Fibroblast of gingiva (primary cell): Measurements from ENCODE around the gene VNN1.
A peak's percentile ranks its signal among the peaks of the same experiment; 100 is the strongest.
"Not testable (repeated sequence)": the region's sequence is repeated elsewhere in the genome, so short reads cannot be mapped to it uniquely, and the experiment has no call there.

Experiments
- DNase-seq: peaks from one replicate; pipeline ENCODE4 v3.0.0-alpha.2; 2011; ENCODE audit warnings: low read depth

Gene VNN1

DNA sequence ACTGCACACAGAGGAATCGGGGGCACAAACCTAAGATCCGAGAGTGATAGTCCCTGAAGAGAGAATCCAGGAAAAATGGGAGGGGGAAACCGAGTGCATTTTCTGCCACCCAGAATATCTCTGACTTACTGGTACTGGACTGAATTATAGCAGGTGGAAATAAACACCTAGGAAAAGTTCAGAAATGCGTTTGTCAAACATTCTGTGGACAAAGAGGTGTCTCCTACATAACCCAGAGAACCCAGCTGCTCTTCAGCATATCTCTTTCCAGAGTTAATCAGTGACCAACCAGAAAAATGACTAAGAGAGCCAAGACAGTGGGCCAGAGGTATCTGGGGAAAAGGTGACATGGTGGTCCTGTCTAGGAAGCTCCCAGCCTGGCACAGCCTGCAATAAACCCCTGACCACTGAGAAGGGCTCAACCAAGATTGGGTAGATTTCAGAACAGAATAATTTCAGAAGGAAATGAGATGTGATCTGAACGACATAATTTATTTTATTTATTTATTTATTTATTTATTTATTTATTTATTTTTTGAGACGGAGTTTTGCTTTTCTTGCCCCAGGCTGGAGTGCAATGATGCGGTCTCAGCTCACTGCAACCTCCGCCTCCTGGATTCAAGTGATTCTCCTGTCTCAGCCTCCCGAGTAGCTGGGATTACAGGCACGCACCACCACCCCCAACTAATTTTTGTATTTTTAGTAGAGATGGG lies 6.0 kb upstream of the VNN1 start:
- no peak for DNase-seq

DNA sequence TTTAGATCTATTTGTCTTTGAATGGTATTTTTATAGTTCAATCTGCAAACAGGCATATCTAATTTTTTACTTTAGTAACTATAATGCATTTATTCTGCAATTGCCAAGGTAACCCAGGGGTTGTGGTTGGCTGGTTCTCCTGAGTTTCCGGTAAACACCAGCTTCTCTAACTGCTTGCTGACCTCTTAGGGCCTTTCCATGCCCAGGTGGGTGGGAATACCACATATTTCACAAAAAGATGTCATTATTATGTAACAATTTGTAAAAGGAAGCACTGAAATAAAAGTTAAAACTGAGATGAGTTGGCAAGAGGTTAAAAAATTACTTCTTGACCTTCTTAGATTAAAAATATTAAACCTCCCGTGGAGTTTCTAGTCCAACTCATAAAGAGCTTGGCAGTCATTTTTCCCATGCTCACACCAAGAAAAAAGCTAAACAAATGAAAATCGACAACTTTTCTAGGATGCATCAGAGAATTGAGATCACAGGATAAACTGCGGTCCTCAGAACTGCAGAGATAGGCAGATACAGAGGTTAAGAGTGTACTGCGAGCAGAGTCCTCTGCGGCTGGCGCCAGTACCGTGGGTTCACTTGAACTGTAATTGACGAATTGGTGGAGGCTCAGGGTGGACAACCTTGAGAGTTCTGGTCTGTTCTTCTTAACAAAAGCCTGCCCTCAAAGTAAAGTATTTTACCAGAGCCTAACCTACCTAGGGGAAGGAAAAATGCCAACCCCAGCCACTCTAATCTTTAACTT lies 2.2 kb upstream of the VNN1 start:
- no peak for DNase-seq

DNA sequence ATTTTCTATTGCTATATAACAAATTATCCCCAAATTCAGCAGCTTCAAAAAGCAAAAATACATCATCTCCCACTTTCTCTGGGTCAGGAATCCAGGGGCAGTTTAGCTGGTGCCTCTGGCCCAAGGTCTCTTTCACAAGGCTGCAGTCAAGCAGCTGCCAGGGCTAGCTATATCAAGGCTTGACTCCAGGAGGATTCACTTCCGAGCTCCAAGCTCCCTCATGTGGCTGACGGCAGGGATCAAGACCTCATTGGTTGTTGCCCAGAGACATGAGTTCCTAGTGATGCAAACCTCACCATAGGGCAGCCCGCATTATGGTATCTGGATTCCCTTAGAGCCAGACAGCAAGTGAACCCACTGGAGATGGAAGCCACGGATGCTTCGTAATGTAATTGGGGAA lies 1.3 kb upstream of the VNN1 start:
- peak; percentile 68 for DNase-seq

DNA sequence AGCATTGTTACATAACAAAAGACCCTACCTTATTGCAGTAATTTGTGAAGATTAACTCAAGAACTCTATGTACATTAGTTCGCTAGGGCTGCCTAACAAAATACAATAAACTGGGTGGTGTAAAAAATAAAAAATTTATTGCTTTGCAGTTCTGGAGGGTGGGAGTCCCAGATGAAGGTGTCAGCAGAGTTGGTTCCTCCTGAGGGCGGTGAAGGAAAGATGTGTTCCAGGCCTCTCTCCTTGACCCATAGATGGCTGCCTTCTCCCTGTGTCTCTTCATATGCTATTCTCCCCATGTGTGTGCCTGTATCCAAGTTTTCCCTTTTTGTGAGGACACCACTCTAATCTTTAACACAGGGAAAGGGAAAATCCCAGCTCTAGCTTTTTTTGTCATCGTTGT lies 305 bp upstream of the VNN1 start:
- DNase-seq: no peak

DNA sequence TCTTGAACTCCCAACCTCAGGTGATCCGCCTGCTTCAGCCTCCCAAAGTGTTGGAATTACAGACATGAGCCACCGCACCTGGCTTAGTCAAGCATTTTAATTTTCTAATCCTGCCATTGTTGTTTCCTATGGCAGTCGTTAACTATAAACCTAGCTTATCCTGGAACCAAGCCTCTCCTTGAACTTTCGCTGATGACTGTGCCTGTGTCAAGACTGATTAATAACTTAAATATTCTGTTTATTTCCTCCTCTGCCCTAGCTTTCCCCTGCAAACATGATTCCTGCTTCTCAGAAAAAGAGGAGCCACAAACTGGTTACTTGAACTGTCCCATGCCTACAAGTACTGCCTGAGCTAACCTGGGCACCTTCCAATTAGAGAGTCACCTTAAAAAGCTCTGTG lies 1.5 kb downstream of the VNN1 start:
- no peak for DNase-seq

DNA sequence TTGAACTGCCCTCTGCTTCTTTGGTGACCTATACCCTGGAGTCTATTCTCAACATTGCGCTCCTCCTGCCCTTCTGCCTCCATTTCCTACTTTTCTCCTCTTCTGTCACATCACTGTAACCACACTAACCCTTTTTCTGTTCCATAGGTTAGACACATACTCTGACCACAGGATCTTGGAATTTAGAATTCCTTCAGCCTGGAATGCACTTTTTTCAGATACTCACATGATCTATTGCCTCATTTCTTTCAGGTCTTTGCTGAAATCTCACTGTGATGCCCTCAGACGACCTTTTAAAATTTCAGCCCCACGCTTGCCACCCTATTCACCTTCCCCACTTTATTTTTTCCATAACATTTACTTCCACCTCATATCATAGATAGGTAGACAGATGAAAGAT lies 5.1 kb downstream of the VNN1 start:
- no peak for DNase-seq

DNA sequence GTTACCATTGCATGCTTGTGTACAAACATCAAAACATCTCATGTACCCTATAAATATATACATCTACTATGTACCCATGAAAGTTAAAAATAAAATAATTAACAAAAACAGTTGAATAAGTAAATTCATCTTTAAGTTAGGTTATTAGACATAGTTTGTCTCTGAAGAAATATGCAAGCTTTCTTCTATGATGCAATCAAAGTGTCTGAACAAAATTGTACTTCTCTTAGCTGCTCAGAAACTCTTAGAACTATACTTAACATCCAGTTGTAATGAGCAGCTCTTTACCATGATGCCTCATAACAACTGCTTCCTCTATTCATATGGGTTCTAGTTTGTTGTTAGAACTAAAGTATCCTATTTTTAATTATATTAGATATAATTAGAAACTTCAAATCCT lies 5.9 kb downstream of the VNN1 start:
- no peak for DNase-seq

DNA sequence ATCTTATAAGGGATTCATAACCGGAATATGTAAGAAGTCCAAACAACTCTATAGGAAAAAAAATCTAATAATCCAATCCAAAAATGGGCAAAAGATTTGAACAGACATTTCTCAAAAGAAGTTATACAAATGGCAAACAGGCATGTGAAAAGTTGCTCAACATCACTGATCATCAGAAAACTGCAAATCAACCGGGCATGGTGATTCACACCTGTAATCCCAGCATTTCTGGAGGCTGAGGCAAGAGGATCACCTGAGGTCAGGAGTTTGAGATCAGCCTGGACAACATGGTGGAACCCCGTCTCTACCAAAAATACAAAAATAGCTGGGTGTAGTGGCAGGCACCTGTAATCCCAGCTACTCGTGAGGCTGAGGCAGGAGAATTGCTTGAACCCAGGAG lies 7.1 kb downstream of the VNN1 start:
- not testable (repeated sequence) for DNase-seq

DNA sequence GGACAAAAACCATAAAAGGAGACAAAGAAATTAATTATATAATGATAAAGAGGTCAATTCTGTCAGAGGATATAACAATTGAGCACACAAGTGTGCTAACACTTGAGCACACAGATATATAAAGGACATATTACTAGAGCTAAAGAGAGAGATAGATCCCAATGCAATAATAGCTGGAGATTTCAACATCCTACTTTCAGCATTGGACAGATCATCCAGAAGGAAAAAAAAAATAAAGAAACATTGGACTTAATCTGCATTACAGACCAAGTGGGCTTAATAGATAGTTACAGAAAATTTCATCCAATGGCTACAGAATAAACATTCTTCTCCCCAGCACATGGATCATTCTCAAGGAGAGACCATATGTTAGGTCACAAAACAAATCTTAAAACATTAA lies 9.9 kb downstream of the VNN1 start:
- DNase-seq: no peak

DNA sequence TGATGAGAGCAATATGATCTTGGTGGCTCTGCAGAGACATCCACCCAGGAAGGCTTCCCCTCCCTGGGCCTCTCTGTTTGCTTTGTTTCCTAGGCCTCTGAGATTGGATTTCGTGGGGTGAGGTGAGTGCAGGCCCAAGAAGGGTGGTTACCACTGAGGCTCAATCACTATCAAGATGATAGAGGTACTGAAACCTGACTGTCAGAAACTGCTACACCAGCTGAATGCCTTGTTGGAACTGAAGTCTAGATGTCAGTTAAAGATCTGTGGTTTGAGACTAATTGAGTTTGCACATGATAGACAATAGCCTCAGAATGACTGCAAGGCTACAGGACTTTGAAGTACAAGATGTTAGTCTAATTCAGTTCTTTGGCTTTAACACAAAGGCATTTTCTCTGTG lies 15.2 kb downstream of the VNN1 start:
- DNase-seq: no peak

DNA sequence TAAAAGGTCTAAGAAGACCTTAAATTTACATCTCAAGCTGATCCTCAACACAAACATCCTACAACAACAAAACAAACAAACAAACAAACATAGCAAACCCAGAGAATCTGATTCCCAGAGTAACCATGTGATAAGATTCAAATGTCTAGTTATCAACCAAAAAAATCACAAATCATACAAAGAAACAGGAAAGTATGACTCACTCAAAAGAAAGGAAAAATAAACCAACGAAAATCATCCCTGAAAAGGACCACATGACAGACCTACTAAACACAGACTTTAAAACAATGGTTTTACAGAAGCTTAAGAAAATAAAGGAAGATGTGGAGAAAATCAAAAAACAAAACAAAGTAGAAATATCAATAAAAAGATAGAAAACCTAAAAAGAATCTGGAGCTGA lies 18.1 kb downstream of the VNN1 start:
- no peak for DNase-seq

DNA sequence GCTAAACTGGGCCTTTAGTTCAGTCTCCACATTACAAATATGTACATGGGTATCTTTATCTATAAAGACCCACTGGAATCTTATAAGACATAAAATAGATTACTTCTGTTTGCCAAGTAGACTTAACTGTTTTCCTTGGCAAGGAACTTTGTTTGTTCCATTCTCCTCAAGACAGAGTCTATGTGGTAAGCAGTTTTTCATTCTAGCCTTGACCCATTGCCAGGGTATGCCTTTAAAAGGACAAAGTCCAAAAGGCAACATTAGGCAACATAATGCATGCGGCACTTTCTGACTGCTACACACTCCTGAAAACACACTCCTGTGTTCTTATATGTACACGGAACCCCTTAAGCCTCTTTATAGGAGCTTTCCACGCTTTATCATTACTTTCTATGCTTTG lies 20.4 kb downstream of the VNN1 start:
- peak; percentile 70 for DNase-seq

DNA sequence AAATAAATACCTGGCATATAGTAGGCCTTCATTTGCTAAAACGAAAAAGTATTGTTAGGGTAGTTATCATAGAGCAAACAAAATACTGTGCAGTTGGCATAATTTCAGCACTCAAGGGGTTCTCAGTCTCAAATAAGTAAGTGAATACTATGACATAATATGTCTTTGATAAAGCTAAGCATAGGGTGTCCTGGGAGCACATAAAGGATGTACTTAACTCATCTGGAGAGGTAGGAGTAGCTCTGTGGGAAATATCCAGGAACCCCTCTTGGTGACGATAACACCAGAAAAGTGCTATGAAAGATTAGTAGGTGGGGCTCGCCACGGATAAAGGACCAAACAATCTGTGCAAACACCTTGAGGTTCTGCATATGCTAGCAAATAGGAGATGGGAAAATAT lies 23.2 kb downstream of the VNN1 start:
- DNase-seq: no peak

DNA sequence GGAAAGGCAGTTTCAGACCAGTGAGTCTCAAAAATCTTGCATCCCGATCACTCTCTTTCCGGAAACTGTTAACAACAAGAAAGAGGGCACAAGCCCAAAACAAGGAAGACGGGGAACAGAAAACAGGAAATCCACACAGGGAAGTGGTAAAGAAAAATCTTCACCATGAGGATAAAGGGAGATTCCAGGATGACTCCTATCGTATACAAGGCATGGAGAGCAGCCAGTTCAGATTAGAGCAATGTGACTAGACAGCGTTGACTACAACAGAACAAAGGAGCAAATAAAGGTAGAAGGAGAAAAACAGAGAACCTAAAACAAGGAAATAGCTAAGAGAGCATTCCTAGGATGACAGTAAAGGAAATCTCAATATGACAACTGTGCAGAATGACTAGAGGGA lies 26.5 kb downstream of the VNN1 start:
- DNase-seq: no peak

DNA sequence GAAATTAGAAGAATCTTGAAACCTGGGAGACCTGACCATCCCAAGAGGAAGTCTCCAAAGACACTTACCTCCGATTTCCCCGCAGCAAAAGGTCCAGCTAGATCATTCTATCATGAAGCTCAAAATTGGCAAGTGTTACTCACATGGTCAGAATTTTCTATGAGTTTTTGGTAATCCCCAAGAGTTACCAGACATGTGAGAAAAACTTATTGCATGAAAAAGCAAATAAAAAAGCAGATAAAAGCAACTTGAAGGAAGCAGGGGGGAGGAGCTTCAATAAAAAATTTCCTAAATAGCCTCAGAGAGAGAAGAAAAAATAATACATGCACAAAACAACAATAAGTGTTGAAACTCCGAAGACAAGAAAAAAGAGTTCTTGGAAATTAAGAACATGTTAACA lies 27.3 kb downstream of the VNN1 start:
- no peak for DNase-seq

DNA sequence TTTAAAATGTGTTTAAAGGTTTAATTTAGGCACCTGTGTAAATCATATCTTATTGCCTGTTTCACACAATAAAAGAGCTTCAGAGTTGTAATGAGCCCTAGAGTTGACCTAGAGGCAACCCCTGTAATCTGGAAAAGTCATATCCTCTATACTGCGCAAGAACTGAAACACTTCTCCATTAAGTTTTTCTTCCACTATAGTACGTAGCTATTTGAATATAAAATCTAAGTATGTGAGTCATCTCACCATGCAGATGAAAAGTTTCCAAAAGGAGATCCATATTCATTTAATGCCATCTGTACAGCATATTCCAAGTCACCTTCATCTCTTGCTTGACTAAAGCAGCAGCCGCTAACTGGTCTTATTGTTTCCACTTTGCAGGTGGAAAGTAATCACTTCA lies 28.8 kb downstream of the VNN1 start:
- DNase-seq: no peak

DNA sequence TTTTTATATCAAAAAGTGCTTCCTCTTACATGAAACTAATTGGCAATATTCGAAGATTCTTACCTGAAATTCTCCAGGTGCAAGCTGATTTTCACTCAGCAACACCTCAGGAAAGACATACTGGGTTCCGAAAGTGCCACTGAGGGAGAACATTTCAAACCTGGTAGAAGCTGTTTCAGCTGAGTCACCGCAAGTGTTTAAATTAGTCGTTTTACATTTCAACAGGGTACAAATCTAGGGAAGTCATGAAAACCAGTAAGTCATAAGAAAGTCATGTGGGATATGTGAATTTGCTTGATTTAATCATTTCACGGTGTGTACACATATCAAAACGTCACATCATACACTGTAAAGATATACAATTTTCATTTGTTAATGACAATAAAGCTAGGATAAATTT lies 29.6 kb downstream of the VNN1 start:
- DNase-seq: no peak

DNA sequence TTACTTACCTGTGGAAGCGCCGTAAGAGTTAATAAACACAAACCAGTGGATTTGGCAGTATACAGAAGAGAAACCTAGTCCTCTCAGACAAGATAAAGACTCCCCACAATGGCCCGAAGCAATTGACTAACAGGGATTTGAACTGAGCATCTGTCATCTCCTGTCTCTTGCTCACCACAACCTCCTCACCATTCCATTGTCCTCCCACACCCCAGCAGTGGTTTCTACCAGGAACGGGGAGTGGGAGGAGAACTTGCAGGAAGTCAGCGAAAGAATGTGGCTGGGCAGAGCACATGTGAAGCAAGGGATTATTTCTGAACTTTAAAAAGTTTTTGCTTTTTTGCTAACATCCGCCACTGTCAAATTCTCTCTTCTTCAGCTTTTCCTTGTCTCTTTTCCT lies 30.3 kb downstream of the VNN1 start:
- no peak for DNase-seq

DNA sequence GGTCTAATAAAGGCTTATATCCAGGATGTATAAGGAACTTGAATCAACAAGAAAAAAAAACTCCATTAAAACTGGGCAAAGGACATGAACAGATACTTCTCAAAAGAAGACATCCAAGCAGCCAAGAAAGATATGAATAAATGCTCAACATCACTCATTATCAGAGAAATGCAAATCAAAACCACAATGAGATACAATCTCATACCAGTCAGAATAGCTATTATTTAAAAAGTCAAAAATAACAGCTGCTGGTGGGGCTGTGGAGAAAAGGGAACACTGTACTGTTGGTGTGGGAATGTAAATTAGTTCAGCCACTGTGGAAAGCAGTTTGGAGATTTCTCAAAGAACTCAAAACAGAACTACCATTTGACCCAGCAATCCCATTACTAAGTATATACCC lies 34.8 kb downstream of the VNN1 start:
- not testable (repeated sequence) for DNase-seq

DNA sequence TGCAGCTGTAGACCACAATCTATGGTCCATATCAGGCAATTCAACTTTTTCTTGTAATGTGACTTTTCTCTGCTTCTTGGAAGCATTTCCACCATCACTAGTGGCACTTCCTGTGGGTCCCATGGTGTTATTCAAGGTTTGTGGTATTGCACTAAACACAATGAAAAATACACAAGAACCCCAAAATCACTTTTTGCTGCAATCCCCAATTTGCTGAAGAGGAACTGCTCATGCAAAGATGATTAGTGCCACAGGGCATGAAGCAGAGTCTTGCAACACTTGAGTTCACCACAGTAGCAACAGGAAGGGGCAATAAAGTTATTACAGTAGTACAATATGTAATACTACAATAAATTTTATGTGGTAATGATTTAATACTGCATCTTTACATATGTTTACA lies 38.1 kb downstream of the VNN1 start:
- no peak for DNase-seq

DNA sequence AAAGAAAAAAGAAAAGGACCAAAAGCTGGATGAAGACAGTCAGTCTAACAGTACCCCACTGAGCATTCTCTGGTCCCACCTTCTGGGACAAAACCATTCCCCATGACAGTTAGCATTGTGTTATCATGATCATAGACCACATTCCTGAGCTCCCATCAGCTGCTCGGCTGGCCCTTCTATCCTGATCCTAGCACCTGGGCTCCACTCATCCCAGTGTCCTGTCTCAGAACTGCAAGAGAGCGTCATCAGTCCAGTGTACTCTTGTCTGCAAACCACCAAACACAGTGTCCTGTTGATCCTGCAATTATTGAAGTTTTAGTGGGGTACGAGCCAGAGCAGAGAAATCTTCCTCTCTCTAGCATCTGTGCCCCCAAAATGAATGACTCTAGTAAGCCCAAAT lies 38.9 kb downstream of the VNN1 start:
- no peak for DNase-seq

DNA sequence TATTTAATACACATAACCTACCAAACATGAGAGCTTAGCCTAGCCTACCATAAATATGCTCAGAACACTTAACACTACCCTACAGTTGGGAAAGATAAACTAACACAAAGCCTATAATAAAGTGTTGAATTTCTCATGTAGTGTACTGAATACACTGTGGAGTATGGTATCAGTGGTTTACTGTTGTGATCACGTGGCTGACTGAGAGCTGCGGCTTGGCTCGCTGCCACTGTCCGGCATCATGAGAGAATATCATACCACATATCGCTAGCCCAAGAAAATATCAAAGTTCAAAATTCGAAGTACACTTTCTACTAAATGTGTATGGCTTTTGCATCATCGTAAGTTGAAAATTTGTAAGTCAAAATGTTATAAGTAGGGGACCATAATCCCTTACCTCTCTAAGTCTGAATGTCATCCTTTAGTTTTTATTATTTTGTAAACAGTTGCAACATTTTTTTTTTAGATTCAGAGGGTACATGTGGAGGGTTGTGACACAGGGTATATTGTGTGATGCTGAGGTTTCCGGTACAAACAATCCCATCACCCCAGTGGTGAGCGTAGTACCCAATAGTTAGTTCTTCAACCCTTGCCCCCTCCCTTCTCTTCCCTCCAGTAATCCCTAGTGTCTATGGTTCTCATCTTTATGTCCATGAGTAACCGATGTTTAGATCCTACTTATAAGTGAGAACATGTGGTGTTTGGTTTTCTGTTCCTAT lies 40.3 kb downstream of the VNN1 start:
- DNase-seq: no peak

DNA sequence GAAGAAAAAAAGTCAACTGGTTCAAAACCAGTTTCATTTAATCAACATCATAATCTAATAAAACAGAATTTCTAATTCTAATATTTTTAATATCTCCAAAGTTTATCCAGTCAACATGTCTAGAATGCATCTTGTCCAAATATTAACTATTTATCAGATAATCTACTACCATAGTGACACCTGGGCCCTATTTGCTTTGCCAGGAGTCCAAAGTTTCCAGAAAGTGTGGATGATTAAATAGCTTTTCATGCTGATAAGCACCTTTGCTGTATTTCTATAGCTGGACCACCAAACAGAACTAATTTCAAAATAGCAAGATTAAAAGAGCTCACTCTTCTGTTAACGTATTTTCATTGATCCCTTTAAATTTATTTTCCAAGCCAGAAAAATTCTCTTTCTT lies 42.6 kb downstream of the VNN1 start:
- DNase-seq: no peak
